Measurements from ENCODE around the gene ARHGAP44. TPM values are rescaled to one million over a fixed set of nuclear protein-coding genes. Genes with fewer than 3 reads are reported as not detected.

Gene ARHGAP44
- total RNA-seq, 1 donor from 2014 or later, result 39.0 TPM

GRCh38 chr17:13003927-13004326 is 214.6 kb downstream of the ARHGAP44 start:
- Histone ChIP-seq H3K27me3 (ENCODE audit: low read depth) (no peaks in the 10 kb centered on the region), H3K4me3 (no peak overlapping the region), H3K9me3 (no peaks in the 10 kb centered on the region), H3K27ac (no peak overlapping the region), H3K4me1 (no peaks in the 10 kb centered on the region), H3K36me3 (peaks cover 99% of the 10 kb centered on the region)
- ATAC-seq (no peak), DNase-seq (no peak)
- intact Hi-C loops (cut with DNase I), result no loop called here
- no peak for TF ChIP-seq CTCF (IDR thresholded peaks at IDR 0.05)

- DNase-seq (no peak), ATAC-seq (no peak)
- Histone ChIP-seq H3K27me3 (ENCODE audit: low read depth) (no peaks in the 10 kb centered on the region), H3K36me3 (peaks cover 99% of the 10 kb centered on the region), H3K9me3 (no peaks in the 10 kb centered on the region), H3K4me1 (no peaks in the 10 kb centered on the region), H3K4me3 (no peak overlapping the region), H3K27ac (no peak overlapping the region)
- intact Hi-C loops (cut with DNase I), result no loop called here
- TF ChIP-seq CTCF (IDR thresholded peaks at IDR 0.05), result no peak
These were observed 215.0 kb downstream of the ARHGAP44 start for GRCh38 chr17:13004336-13004735.

GRCh38 chr17:13005530-13005929 is 216.2 kb downstream of the ARHGAP44 start:
- no peak for TF ChIP-seq CTCF (IDR thresholded peaks at IDR 0.05)
- H3K9me3 ChIP-seq, result no peaks in the 10 kb centered on the region
- H3K27me3 ChIP-seq (ENCODE audit: low read depth), result no peaks in the 10 kb centered on the region
- peaks cover 99% of the 10 kb centered on the region for H3K36me3 ChIP-seq
- DNase-seq (no peak), ATAC-seq (no peak)
- H3K4me1 ChIP-seq, result no peaks in the 10 kb centered on the region
- no peak overlapping the region for H3K4me3 ChIP-seq
- no peak overlapping the region for H3K27ac ChIP-seq
- intact Hi-C loops (cut with DNase I), result no loop called here

GRCh38 chr17:13008461-13008860 is 219.2 kb downstream of the ARHGAP44 start:
- ATAC-seq (no peak), DNase-seq (no peak)
- intact Hi-C loops (cut with DNase I), result no loop called here

GRCh38 chr17:13010959-13011358 is 221.7 kb downstream of the ARHGAP44 start:
- peaks cover 100% of the 10 kb centered on the region for H3K36me3 ChIP-seq

More at GRCh38 chr17:13008461-13008860, 219.2 kb downstream of the ARHGAP44 start:
- H3K9me3 ChIP-seq, result no peaks in the 10 kb centered on the region
- H3K4me1 ChIP-seq, result no peaks in the 10 kb centered on the region
- H3K27ac ChIP-seq, result no peak overlapping the region
- no peaks in the 10 kb centered on the region for H3K27me3 ChIP-seq (ENCODE audit: low read depth)
- H3K4me3 ChIP-seq, result no peak overlapping the region
- TF ChIP-seq CTCF (IDR thresholded peaks at IDR 0.05), result no peak
- H3K36me3 ChIP-seq, result peaks cover 100% of the 10 kb centered on the region

More at GRCh38 chr17:13010959-13011358, 221.7 kb downstream of the ARHGAP44 start:
- no peak for DNase-seq
- Histone ChIP-seq H3K4me1 (no peaks in the 10 kb centered on the region), H3K4me3 (no peak overlapping the region), H3K9me3 (no peaks in the 10 kb centered on the region), H3K27me3 (ENCODE audit: low read depth) (no peaks in the 10 kb centered on the region), H3K27ac (no peak overlapping the region)
- no peak for TF ChIP-seq CTCF (IDR thresholded peaks at IDR 0.05)
- ATAC-seq, result no peak
- intact Hi-C loops (cut with DNase I), result no loop called here

All from lower lobe of right lung (tissue), 2 donors.